Measurements from ENCODE around the gene DLG1. TPM values are rescaled to one million over a fixed set of nuclear protein-coding genes. Genes with fewer than 3 reads are reported as not detected.

DLG1 gene
- total and polyA plus RNA-seq, 9 of the 15 experiments (the other 6 are each of a cell fraction or from before 2014, with no cell fraction given) = 9.4 to 63.5 (median 43.6) TPM

GRCh38 chr3:197337214-197337613, 38.8 kb upstream of the DLG1 start:
- no peak overlapping the region for H3K4me2 ChIP-seq (ENCODE audit: insufficient read depth, low read length)
- no peak for ATAC-seq
- no peak overlapping the region for H3K9ac ChIP-seq (ENCODE audit: insufficient read depth in 1 of 2, low read depth in 2 of 2, low read length in 2 of 2)
- peaks cover 8 to 16% of the 10 kb centered on the region in 2 experiments for H3K4me1 ChIP-seq (replicated peaks in 1 of 2; ENCODE audit: control insufficient read depth in 2 of 2, insufficient read depth in 2 of 2, low read length in 2 of 2)
- no peaks in the 10 kb centered on the region for H3K27me3 ChIP-seq (ENCODE audit: control insufficient read depth in 2 of 2, insufficient read depth in 2 of 2, low read length in 2 of 2)
- BruUV-seq (replicated peaks) = no TSS peak
- intact Hi-C loops (cut with micrococcal nuclease) = no loop called here
- DNase-seq (ENCODE audit: extremely low read depth in 1 of 4, low spot score in 3 of 4) = no peak
- in situ Hi-C loops (cut with MboI) = no loop called here
- H3K9me1 ChIP-seq (ENCODE audit: control insufficient read depth, insufficient read depth, low read length) = no peaks in the 10 kb centered on the region
- no peak overlapping the region for H3K27ac ChIP-seq (ENCODE audit: extremely low read depth, low read depth, low read length)
- no peak for FAIRE-seq
- POLR2A ChIA-PET = interaction anchor here (0.9 to 1.1 kb wide), 2 partner anchors 14 to 71 kb away, joined by 3 to 5 read pairs; no protein-coding TSS in a partner anchor
- H4K20me1 ChIP-seq (replicated peaks; ENCODE audit: control insufficient read depth, insufficient read depth, low read length) = no peaks in the 10 kb centered on the region
- TF ChIP-seq POLR2AphosphoS2 (IDR thresholded peaks at IDR 0.05; ENCODE audit: low read length) (no peak), ARID4B (CRISPR knock-in tag; IDR thresholded peaks at IDR 0.05) (no peak), NFYB (IDR thresholded peaks at IDR 0.05; ENCODE audit: extremely low read depth, insufficient read length) (no peak), ZFP36 (IDR thresholded peaks at IDR 0.05; ENCODE audit: low read depth, low read length, partially characterized antibody) (peak; percentile 54), CBFA2T3 (IDR thresholded peaks at IDR 0.05) (no peak), RBM25 (IDR thresholded peaks at IDR 0.05; ENCODE audit: low read depth, low read length, severe bottlenecking) (peak; percentile 92), ADNP (tag; IDR thresholded peaks at IDR 0.05) (no peak), CCAR2 (IDR thresholded peaks at IDR 0.05; ENCODE audit: low read depth, low read length) (no peak), TAF1 (IDR thresholded peaks at IDR 0.05; ENCODE audit: control insufficient read depth, extremely low read depth, insufficient read depth, low read length, severe bottlenecking) (no peak), ARNT (IDR thresholded peaks at IDR 0.05) (no peak), MIER1 (IDR thresholded peaks at IDR 0.05; ENCODE audit: low read depth) (no peak), SFPQ (IDR thresholded peaks at IDR 0.05; ENCODE audit: low read depth, low read length) (no peak), MAFG (tag; conservative IDR thresholded peaks at IDR 0.05) (no peak), BCOR (IDR thresholded peaks at IDR 0.05) (peak; percentile 68), TEAD2 (tag; IDR thresholded peaks at IDR 0.05) (no peak), CBX5 (IDR thresholded peaks at IDR 0.05; ENCODE audit: borderline replicate concordance, low read depth) (no peak), ZNF696 (CRISPR knock-in tag; conservative IDR thresholded peaks at IDR 0.05) (no peak)
- CTCF ChIA-PET (ENCODE audit: low intra/inter-chr PET ratio) = interaction anchor here (0.8 kb wide), 1 partner anchor 36 kb away, joined by 3 read pairs; no protein-coding TSS in a partner anchor
- H3K9me3 ChIP-seq (replicated peaks; ENCODE audit: control insufficient read depth, insufficient read depth, low read depth, low read length) = no peaks in the 10 kb centered on the region
- H2AFZ ChIP-seq (ENCODE audit: low read depth, low read length) = no peak overlapping the region
- H3K4me3 ChIP-seq = no peak overlapping the region
- 62% methylated on average over 5 of the region's 5 CpGs for WGBS (ENCODE audit: insufficient coverage, low coverage, missing lambda C conversion rate)
- no peaks in the 10 kb centered on the region for H3K79me2 ChIP-seq (ENCODE audit: control insufficient read depth, insufficient read depth, low read length)
- no peaks in the 10 kb centered on the region for H3K36me3 ChIP-seq (ENCODE audit: control insufficient read depth, insufficient read depth, low read length)
